Measurements from ENCODE around the gene CRISP2. TPM values are rescaled to one million over a fixed set of nuclear protein-coding genes. Genes with fewer than 3 reads are reported as not detected.

Gene CRISP2
- total and polyA plus RNA-seq, 2 experiments from 2014 or later = not detected

GRCh38 chr6:49721297-49721696 lies 8.0 kb upstream of the CRISP2 start:
- H3K79me2 ChIP-seq (ENCODE audit: insufficient read depth) = no peaks in the 10 kb centered on the region
- WGBS, 2 experiments (ENCODE audit: low coverage in 1 of 2, low lambda C conversion rate in 2 of 2, missing lambda C conversion rate in 2 of 2) = 11 to 14% methylated on average over 2 of the region's 2 CpGs
- no peak overlapping the region for H3K4me2 ChIP-seq (ENCODE audit: unreplicated experiment)
- no peaks in the 10 kb centered on the region for H3K9me2 ChIP-seq (ENCODE audit: insufficient read depth)
- no peaks in the 10 kb centered on the region for H3F3A ChIP-seq (ENCODE audit: insufficient read depth)
- no peak overlapping the region for H3K27ac ChIP-seq
- H4K20me1 ChIP-seq (ENCODE audit: insufficient read depth) = no peaks in the 10 kb centered on the region
- in situ Hi-C loops (cut with MboI) = no loop called here
- DNase-seq = no peak
- no peak overlapping the region for H3K4me3 ChIP-seq
- no peak overlapping the region for H3K9ac ChIP-seq
- no peak for TF ChIP-seq EZH2 (IDR thresholded peaks at IDR 0.05; ENCODE audit: insufficient read depth, poor library complexity, severe bottlenecking)
- no peak for TF ChIP-seq EZH2phosphoT487 (IDR thresholded peaks at IDR 0.05; ENCODE audit: insufficient read depth, low read depth)
- no peaks in the 10 kb centered on the region for H3K36me3 ChIP-seq (ENCODE audit: low read depth)
- no peaks in the 10 kb centered on the region for H3K27me3 ChIP-seq (replicated peaks; ENCODE audit: insufficient read depth)
- H3K9me3 ChIP-seq (ENCODE audit: low read depth) = no peaks in the 10 kb centered on the region
- no peak overlapping the region for H2AFZ ChIP-seq
- H3K4me1 ChIP-seq (ENCODE audit: insufficient read depth) = no peaks in the 10 kb centered on the region

GRCh38 chr6:49720372-49720771 lies 7.0 kb upstream of the CRISP2 start:
- Histone ChIP-seq H3K4me2 (ENCODE audit: unreplicated experiment) (no peak overlapping the region), H3K36me3 (ENCODE audit: low read depth) (no peaks in the 10 kb centered on the region), H2AFZ (no peak overlapping the region), H3K9me2 (ENCODE audit: insufficient read depth) (no peaks in the 10 kb centered on the region), H3K79me2 (ENCODE audit: insufficient read depth) (no peaks in the 10 kb centered on the region), H3K4me3 (no peak overlapping the region), H3K9me3 (ENCODE audit: low read depth) (no peaks in the 10 kb centered on the region), H3K27me3 (replicated peaks; ENCODE audit: insufficient read depth) (no peaks in the 10 kb centered on the region), H3K9ac (no peak overlapping the region), H3F3A (ENCODE audit: insufficient read depth) (no peaks in the 10 kb centered on the region), H3K4me1 (ENCODE audit: insufficient read depth) (no peaks in the 10 kb centered on the region), H4K20me1 (ENCODE audit: insufficient read depth) (no peaks in the 10 kb centered on the region), H3K27ac (no peak overlapping the region)
- TF ChIP-seq EZH2 (IDR thresholded peaks at IDR 0.05; ENCODE audit: insufficient read depth, poor library complexity, severe bottlenecking) (no peak), EZH2phosphoT487 (IDR thresholded peaks at IDR 0.05; ENCODE audit: insufficient read depth, low read depth) (no peak)
- in situ Hi-C loops (cut with MboI) = no loop called here
- DNase-seq = no peak
- WGBS, 2 experiments (ENCODE audit: low coverage in 1 of 2, low lambda C conversion rate in 2 of 2, missing lambda C conversion rate in 2 of 2) = 16 to 24% methylated on average over 7 of the region's 7 CpGs

- no peak overlapping the region for H3K4me3 ChIP-seq
- H2AFZ ChIP-seq = no peak overlapping the region
- H3K9me3 ChIP-seq (ENCODE audit: low read depth) = no peaks in the 10 kb centered on the region
- no peaks in the 10 kb centered on the region for H3K4me1 ChIP-seq (ENCODE audit: insufficient read depth)
- H4K20me1 ChIP-seq (ENCODE audit: insufficient read depth) = no peaks in the 10 kb centered on the region
- no peaks in the 10 kb centered on the region for H3K27me3 ChIP-seq (replicated peaks; ENCODE audit: insufficient read depth)
- no peaks in the 10 kb centered on the region for H3K36me3 ChIP-seq (ENCODE audit: low read depth)
- no peak overlapping the region for H3K9ac ChIP-seq
- no peaks in the 10 kb centered on the region for H3K9me2 ChIP-seq (ENCODE audit: insufficient read depth)
- in situ Hi-C loops (cut with MboI) = no loop called here
- H3K79me2 ChIP-seq (ENCODE audit: insufficient read depth) = no peaks in the 10 kb centered on the region
- H3F3A ChIP-seq (ENCODE audit: insufficient read depth) = no peaks in the 10 kb centered on the region
- no peak overlapping the region for H3K4me2 ChIP-seq (ENCODE audit: unreplicated experiment)
- DNase-seq = no peak
- no peak overlapping the region for H3K27ac ChIP-seq
- TF ChIP-seq EZH2 (IDR thresholded peaks at IDR 0.05; ENCODE audit: insufficient read depth, poor library complexity, severe bottlenecking) = no peak
- TF ChIP-seq EZH2phosphoT487 (IDR thresholded peaks at IDR 0.05; ENCODE audit: insufficient read depth, low read depth) = no peak
Measured at GRCh38 chr6:49698478-49698877, 14.9 kb downstream of the CRISP2 start.

DNA sequence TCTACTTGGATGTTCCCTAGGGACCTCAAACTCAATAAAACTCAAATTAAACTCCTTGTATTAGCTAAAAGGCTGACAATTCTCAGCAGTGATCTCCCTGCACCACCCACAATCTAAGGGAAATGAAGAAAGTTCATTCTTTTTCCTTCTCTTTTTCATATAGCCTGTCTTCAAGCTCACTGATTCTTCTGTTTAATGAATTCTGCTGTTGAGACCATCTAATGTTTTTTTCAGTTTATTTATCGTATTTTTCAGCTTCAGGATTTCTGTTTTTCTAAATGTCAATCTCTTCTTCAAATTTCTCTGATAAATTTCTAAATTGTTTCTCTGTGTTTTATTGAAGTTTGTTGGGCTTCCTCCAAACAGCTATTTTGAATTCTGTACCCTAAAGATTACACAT lies 19.8 kb downstream of the CRISP2 start:
- no peaks in the 10 kb centered on the region for H3K4me1 ChIP-seq (ENCODE audit: insufficient read depth)
- H3K36me3 ChIP-seq (ENCODE audit: low read depth) = no peaks in the 10 kb centered on the region
- no peak for DNase-seq
- no peak overlapping the region for H3K4me3 ChIP-seq
- no peaks in the 10 kb centered on the region for H3F3A ChIP-seq (ENCODE audit: insufficient read depth)
- no peaks in the 10 kb centered on the region for H4K20me1 ChIP-seq (ENCODE audit: insufficient read depth)
- H3K4me2 ChIP-seq (ENCODE audit: unreplicated experiment) = no peak overlapping the region
- no peak for TF ChIP-seq EZH2phosphoT487 (IDR thresholded peaks at IDR 0.05; ENCODE audit: insufficient read depth, low read depth)
- no peak for TF ChIP-seq EZH2 (IDR thresholded peaks at IDR 0.05; ENCODE audit: insufficient read depth, poor library complexity, severe bottlenecking)
- no peaks in the 10 kb centered on the region for H3K79me2 ChIP-seq (ENCODE audit: insufficient read depth)
- in situ Hi-C loops (cut with MboI) = no loop called here
- H3K9me2 ChIP-seq (ENCODE audit: insufficient read depth) = no peaks in the 10 kb centered on the region
- H3K9ac ChIP-seq = no peak overlapping the region
- 13 to 19% methylated on average over 1 of the region's 1 CpG for WGBS, 2 experiments (ENCODE audit: low coverage in 1 of 2, low lambda C conversion rate in 2 of 2, missing lambda C conversion rate in 2 of 2)
- no peak overlapping the region for H3K27ac ChIP-seq
- H3K9me3 ChIP-seq (ENCODE audit: low read depth) = no peaks in the 10 kb centered on the region
- H2AFZ ChIP-seq = no peak overlapping the region
- H3K27me3 ChIP-seq (replicated peaks; ENCODE audit: insufficient read depth) = no peaks in the 10 kb centered on the region

GRCh38 chr6:49692534-49692933 lies 20.8 kb downstream of the CRISP2 start:
- no peaks in the 10 kb centered on the region for H3F3A ChIP-seq (ENCODE audit: insufficient read depth)
- no peaks in the 10 kb centered on the region for H3K27me3 ChIP-seq (replicated peaks; ENCODE audit: insufficient read depth)
- no peak overlapping the region for H3K9ac ChIP-seq
- no peak overlapping the region for H3K4me3 ChIP-seq
- no peak for DNase-seq
- no peaks in the 10 kb centered on the region for H3K9me2 ChIP-seq (ENCODE audit: insufficient read depth)
- H4K20me1 ChIP-seq (ENCODE audit: insufficient read depth) = no peaks in the 10 kb centered on the region
- H3K4me2 ChIP-seq (ENCODE audit: unreplicated experiment) = no peak overlapping the region
- H3K27ac ChIP-seq = no peak overlapping the region
- TF ChIP-seq EZH2 (IDR thresholded peaks at IDR 0.05; ENCODE audit: insufficient read depth, poor library complexity, severe bottlenecking) (no peak), EZH2phosphoT487 (IDR thresholded peaks at IDR 0.05; ENCODE audit: insufficient read depth, low read depth) (no peak)
- H2AFZ ChIP-seq = no peak overlapping the region
- H3K79me2 ChIP-seq (ENCODE audit: insufficient read depth) = no peaks in the 10 kb centered on the region
- no peaks in the 10 kb centered on the region for H3K9me3 ChIP-seq (ENCODE audit: low read depth)
- WGBS, 2 experiments (ENCODE audit: low coverage in 1 of 2, low lambda C conversion rate in 2 of 2, missing lambda C conversion rate in 2 of 2) = 23 to 28% methylated on average over 2 of the region's 2 CpGs
- no peaks in the 10 kb centered on the region for H3K4me1 ChIP-seq (ENCODE audit: insufficient read depth)
- H3K36me3 ChIP-seq (ENCODE audit: low read depth) = no peaks in the 10 kb centered on the region
- in situ Hi-C loops (cut with MboI) = no loop called here
